ENCODE measurements around the gene PLXND1.

DNA sequence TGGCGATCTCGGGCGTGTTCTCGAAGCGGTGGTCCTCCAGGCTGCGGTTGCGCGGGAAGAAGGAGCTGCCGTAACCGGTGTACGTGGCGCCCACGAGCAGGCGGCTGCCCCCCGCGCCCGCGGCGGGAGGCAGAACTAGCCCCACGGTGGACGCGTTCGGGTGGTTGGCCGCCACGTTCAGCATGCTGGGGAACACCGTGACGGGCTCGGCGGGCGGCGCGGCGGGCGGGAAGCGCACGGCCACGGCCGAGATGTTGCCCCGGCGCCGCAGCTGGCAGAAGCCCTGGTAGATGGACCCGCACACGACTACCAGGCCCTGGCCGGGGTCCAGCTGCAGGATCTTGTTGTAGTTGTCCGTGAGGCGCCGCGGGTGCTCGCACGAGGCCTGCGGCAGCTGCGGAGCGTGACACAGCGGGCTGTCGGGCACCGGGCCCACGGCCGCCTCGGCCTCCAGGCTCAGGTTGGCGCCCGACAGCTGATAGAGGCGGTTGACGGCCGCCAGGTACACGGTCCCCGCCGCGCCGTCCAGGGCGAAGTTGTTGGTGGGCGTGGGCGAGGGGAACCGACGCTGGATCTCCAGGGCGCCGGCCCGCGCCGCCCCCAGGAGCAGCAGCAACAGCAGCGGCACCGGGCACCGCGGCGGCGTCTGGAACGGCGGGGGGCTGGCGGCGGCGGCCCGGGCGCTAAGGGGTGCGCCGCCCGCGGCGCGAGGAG is 397 bp downstream of the PLXND1 start:
- TF ChIP-seq, protein P1, sequence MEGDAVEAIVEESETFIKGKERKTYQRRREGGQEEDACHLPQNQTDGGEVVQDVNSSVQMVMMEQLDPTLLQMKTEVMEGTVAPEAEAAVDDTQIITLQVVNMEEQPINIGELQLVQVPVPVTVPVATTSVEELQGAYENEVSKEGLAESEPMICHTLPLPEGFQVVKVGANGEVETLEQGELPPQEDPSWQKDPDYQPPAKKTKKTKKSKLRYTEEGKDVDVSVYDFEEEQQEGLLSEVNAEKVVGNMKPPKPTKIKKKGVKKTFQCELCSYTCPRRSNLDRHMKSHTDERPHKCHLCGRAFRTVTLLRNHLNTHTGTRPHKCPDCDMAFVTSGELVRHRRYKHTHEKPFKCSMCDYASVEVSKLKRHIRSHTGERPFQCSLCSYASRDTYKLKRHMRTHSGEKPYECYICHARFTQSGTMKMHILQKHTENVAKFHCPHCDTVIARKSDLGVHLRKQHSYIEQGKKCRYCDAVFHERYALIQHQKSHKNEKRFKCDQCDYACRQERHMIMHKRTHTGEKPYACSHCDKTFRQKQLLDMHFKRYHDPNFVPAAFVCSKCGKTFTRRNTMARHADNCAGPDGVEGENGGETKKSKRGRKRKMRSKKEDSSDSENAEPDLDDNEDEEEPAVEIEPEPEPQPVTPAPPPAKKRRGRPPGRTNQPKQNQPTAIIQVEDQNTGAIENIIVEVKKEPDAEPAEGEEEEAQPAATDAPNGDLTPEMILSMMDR (IDR thresholded peaks at IDR 0.05; ENCODE audit: borderline replicate concordance, extremely low read depth, low read length, poor library complexity, severe bottlenecking): peak; percentile 1
- no peak for TF ChIP-seq EZH2 (IDR thresholded peaks at IDR 0.05; ENCODE audit: borderline replicate concordance, low read depth, low read length, severe bottlenecking)
